GM21447 (cell line): ENCODE results near the gene HBQ1.
"Not testable (repeated sequence)": the region's sequence is repeated elsewhere in the genome, so short reads cannot be mapped to it uniquely, and the experiment has no call there.

Experiments used
- ATAC-seq: cut with Tn5 transposase; IDR thresholded peaks from one replicate; pipeline ENCODE4 v1.9.1; 2021; ENCODE audit not compliant: unreplicated experiment

HBQ1 gene

DNA sequence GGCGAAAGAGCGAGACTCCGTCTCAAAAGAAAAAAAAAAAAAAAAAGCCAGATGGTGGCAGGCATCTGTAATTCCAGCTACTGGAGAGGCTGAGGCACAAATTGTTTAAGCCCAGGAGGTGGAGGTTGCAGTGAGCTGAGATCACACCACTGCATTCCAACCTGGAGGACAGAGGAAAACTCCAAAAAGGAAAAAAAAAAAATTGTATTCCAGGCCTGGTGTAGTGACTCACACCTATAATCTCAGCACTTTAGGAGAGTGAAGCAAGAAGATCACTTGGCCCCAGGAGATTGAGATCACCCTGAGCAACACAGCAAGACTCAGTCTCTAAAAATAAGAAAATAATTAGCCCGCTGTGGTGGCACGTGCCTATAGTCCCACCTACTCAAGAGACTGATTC is 20.1 kb downstream of the HBQ1 start:
- ATAC-seq, result no peak

DNA sequence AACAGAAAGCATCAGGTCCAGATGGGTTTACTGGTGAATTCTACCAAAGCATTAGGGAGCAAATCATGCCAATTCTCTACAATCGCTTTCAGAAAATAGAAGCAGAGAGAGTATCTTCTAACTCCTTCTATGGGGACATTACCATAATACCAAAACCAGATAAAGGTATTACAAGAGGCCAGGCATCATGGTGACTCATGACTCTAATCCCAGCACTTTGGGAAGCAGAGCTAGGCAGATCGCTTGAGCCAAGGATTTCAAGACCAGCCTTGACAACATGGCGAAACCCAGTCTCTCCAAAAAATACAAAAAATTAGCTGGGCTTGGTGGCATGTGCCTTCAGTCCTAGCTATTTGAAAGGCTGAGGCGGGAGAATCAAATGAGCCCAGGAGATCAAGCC is 23.0 kb downstream of the HBQ1 start:
- no peak for ATAC-seq

DNA sequence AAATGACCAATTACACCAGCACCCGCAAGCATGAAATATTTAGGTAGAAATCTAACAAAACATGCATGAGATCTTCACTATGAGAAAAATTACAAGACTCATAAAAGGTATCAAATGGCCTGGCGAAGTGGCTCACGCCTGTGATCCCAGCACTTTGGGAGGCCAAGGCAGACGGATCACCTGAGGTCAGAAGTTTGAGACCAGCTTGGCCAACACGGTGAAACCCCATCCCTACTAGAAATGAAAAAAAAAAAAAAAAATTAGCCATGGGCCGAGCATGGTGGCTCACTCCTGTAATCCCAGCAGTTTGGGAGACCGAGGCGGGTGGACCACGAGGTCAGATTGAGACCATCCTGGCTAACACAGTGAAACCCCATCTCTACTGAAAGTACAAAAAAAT is 23.8 kb downstream of the HBQ1 start:
- ATAC-seq, result not testable (repeated sequence)

DNA sequence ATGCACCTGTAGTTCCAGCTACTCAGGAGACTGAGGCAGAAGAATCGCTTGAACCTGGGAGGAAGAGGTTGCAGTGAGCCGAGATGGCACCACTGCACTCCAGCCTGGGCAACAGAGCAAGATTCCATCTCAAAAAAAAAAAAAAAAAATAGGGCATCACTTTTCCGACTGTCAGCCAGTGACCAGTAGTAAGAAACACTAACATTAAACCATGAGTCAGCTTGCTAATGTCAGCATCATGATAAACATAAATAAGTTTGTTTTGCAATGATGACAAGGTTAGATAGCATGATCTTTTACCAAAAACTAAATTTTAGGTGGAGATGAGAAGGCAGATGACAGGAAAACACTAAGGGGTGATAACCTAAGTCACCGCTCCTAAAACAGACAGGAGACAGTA is 29.1 kb downstream of the HBQ1 start:
- ATAC-seq, result not testable (repeated sequence)

DNA sequence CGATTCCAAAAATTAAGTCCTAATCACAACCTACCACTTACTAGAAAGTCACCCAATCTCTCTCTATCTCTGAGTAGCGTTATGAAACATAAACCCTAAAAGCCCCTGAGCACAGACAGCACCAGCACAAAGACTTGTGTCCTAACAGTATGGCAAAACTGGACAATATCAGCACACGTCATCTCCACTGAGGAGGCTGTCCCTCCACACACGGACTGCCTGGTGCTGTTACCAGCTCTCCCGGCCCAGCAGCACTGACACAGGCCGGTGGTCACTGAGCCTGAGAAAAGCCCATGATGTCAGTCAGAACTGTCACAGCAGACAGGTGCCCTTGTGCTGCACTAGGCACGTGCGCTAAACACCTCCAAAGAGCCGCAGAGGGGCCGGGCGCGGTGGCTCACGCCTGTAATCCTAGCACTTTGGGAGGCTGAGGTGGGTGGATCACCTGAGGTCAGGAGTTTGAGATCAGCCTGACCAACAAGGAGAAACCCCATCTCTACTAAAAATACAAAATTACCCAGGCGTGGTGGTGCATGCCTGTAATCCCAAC is 31.4 kb downstream of the HBQ1 start:
- ATAC-seq, result not testable (repeated sequence)

DNA sequence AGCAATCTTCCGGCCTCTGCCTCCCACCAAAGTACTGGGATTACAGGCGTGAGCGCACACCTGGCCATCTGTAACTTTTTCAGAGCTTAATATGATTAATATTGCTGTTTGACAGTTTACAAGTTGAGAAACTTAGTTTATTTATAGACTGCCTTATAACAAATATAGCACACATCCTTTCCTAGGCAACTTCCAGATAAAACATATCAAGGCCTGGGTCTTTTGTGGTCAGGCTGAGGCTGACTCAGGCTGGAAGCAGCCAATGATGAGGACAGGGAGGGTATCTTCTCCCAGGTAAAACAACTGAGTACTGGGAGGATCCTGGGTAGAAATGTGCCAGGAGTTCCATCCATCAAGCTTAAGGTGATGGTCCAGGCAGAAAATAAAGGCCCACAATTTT is 32.7 kb downstream of the HBQ1 start:
- ATAC-seq, result no peak

DNA sequence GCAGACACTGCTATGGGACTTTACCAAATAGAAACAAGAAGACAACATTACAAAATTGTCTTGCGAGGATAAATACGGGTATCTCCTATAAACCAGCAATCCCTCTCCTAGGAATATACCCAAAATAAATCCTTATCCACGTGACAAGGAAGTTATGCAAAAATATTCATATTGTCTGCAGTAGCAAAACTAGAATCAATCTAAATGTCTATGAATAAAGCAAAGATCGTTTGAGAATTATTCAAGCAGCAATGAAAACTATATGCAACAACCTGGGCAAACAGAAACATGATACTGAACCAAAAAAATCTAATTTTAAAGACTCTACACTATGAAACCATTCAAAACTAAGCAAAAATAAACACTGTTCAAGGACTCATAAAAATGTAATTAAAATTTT is 39.8 kb downstream of the HBQ1 start:
- no peak for ATAC-seq

DNA sequence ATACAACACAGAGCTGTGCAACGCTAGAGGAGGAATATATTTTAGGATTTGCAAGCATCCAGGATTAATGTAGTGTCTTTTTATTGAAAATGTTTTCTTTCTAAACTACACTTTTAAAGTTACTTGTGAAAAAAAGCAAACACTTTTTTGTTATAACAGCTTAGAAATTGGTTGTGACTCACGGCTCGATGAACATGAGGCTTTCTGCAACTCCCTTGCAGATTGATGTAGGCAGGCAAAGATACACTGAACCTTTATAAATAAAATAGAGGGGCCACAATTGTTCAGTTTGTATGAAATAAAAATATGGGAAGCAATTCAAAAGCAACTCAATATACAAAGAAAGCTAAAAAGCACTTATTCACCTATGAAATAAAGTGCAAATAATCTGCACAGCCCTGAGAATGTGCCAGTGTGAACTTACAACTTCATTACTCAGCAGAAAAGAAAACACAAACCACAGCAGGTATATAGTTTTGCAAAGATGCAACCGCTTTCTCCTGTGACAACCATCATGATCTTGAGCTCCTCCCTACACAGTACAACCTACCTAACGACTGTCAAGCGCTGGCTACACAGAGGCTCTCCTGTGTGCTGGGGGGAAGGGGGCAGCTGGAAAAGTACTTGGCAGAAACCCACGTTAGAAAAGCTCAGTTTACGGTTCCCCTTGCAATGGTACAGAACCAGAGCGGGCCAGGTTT is 48.0 kb downstream of the HBQ1 start:
- no peak for ATAC-seq

DNA sequence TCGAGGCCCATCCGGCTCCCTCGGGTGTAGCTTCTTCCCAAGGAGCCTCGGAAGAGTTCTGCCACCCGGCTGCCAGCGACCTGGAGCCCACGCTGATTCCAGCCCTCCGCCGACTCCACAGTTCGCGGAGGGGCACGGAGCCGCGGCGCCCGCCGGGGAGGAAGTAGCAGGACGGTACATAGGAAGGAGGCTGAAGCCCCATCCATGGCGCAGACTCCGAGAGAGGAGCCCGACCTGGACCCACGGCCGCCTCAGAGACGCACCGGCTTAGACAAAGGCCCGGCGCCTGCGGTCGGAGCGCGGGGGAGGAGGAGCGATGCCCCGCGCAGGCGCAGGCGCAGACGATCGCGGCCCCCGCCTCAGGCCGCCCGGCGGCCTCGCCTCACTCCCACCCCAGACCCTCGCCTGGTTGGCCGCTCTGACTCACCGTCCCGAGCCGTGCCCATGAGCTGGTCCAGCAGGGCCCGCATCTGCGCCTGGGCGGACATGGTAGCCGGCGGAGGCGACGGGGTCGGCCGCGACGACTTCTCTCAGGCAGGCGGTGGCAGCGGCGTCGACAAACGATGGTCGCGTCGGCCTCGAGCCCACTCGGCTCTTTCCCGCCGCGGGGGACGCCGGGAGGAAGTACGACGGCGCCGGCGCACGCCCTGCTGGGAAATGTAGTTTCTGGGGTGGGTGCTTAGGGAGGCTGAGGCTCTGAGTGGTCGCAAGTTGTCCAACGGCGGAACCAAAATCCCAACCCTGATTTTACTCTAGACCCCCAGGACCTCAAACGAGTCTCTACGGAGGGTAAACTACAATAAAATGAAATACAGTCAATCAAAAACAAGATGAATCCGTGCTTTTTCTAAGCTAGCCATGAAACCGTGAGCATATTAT is 48.8 kb downstream of the HBQ1 start, which contains the start of gene LUC7L:
Gene LUC7L (minus strand): TSS at position 598 of the 879 bp plus-strand sequence. CDS start 110 bp downstream, at position 488.
- peak; percentile 81 for ATAC-seq

DNA sequence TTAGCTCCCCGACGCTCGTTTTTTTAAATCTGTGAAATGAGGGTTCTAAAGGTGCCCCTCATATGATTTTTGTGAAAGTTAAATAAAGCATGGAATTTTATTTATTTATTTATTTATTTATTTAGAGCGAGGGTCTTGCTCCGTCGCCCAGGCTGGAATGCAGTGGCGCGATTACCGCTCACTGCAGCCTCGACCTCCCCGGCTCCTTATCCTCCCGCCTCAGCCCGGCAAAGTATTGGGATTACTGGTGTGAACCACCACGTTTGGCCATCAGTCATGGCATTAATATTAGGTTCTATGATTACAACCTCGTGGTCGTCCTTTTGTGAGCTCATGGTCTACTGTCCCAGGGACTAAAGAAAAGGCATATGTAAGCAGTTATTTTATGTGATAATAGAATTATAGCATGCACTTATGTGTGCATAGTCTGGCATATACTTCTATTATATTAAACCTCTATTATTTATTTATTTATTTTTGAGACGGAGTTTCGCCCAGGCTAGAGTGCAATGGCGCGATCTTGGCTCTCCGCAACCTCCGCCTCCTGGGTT is 49.5 kb downstream of the HBQ1 start:
- ATAC-seq, result no peak

DNA sequence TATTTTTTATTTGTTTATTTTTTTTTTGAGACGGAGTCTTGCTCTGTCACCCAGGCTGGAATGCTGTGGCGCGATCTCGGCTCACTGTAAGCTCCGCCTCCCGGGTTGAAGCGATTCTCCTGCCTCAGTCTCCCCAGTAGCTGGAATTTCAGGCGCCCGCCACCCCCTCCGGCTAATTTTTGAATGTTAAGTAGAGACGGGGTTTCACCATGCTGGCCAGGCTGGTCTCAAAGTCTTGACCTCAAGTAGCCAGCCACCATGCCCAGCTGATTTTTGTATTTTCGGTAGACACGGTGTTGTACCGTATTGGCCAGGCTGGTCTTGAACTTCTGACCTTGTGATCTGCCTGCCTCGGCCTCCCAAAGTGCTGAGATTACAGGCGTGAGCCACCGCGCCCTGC is 50.1 kb downstream of the HBQ1 start:
- ATAC-seq, result not testable (repeated sequence)
